Spinal cord (tissue), 10 donors: ENCODE data around the gene C14orf132. TPM values are rescaled to one million over a fixed set of nuclear protein-coding genes. Genes with fewer than 3 reads are reported as not detected.

ENCODE experiments used
- DNase-seq, 6 donors: peaks; one replicate each; pipeline versions ENCODE4 v3.0.0 to v3.0.0-alpha.2; 2013 to 2015; ENCODE audit warnings: low spot score in 6 of 6, low read depth in 4 of 6
- H3K27ac ChIP-seq: one replicate; pipeline ENCODE4 v1.5.1; 2013; ENCODE audit warnings: low read depth, low read length, control low read depth
- H3K27me3 ChIP-seq: one replicate; pipeline ENCODE4 v1.6.1; 2013; ENCODE audit warnings: low read length; ENCODE audit not compliant: control insufficient read depth, insufficient read depth
- H3K36me3 ChIP-seq: one replicate; pipeline ENCODE4 v1.6.1; 2013; ENCODE audit warnings: low read length; ENCODE audit not compliant: control insufficient read depth, insufficient read depth
- H3K4me1 ChIP-seq: one replicate; pipeline ENCODE4 v1.6.1; 2013; ENCODE audit warnings: low read length; ENCODE audit not compliant: control insufficient read depth, insufficient read depth
- H3K4me3 ChIP-seq: one replicate; pipeline ENCODE4 v1.5.1; 2013; ENCODE audit warnings: low read depth, low read length, control low read depth
- H3K9me3 ChIP-seq: one replicate; pipeline ENCODE4 v1.6.1; 2013; ENCODE audit warnings: low read length; ENCODE audit not compliant: control insufficient read depth, insufficient read depth
- WGBS: methylation state at CpG from one replicate; pipeline ENCODE4 v1.1.5; 2013; ENCODE audit warnings: missing lambda C conversion rate; ENCODE audit not compliant: insufficient coverage; 5-methylcytosine and 5-hydroxymethylcytosine counted together
- polyA plus RNA-seq, 2 donors: library from polyadenylated mRNA; unstranded; fragments of 120-200 nt; gene quantifications; one replicate each; pipeline ENCODE4 v1.2.1, GENCODE V29; 2013; ENCODE audit not compliant: insufficient read length in 2 of 2
- total RNA-seq, 2 donors: library from RNA; depleted of rRNA in 1 of 2; stranded (reverse); fragments of 120-200 nt in 1 of 2; fragments of >200 nt in 1 of 2; gene quantifications; one replicate each; pipeline versions ENCODE4 v1.2.3 to v1.2.4, GENCODE V29; 2013 to 2014
- donor health status: healthy.

The C14orf132 gene
- total and polyA plus RNA-seq, 4 donors, result 33.3 to 125 (median 76.0) TPM

DNA sequence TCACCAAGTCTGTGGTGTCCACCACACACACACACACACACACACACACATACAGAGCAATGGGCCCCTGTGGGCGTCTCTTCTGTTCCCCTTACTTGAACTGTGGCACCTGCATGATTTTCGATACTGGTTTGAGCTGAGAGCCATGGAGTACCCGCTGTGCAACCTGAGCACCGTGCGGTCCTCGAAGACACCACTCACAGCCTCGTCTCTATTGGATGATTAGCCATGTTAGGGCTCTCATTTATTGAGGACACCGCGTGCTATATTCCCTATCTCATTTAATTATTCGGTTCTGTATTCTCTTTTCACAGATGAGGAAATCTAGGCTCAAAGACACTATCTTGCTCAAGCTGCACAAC lies 623 bp upstream of the C14orf132 start:
- Histone ChIP-seq H3K27me3 (peaks cover 8% of the 10 kb centered on the region), H3K36me3 (no peaks in the 10 kb centered on the region), H3K4me3 (peak overlapping the region; percentile 64), H3K4me1 (peaks cover 32% of the 10 kb centered on the region), H3K27ac (no peak overlapping the region), H3K9me3 (no peaks in the 10 kb centered on the region)
- 18% methylated on average over 9 of the region's 10 CpGs for WGBS
- DNase-seq, result no peak

DNA sequence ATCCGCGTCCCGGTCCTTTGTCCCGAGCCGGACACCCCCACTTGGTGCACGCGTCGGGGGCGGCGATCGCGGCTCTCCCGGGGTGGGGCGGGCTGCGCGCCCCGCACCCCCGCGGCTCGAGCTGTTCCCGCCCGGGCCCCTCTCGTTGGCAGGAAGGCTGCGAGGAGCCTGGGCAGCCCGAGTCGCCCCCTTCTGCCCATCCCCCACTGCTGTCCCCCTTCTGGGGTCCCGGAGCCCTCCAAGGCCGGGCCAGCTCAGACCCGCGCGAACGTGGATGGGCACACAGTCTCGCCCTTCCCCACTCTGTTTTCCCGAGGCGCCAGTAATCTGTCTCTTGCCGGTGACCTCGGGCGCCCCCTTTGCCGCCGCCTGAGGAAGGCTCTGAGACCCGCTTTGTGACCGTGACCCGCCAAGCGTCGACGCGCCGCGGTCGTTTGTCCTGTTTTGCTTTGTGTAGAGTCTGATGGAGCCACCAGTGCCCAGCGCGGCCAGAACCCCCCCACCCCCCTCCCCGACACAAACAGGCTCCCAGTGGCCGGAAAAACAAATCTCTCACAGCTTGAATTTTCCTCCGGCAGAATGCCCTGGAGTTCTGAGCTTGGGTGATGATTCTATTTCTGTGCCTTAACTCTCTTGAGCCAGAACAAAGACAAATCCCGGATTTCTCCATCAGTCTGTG lies 610 bp downstream of the C14orf132 start:
- H3K9me3 ChIP-seq, result no peaks in the 10 kb centered on the region
- peak in 2 of 6 donors; percentile 75 to 81 for DNase-seq
- peak overlapping the region; percentile 64 for H3K4me3 ChIP-seq
- WGBS, result 0% methylated on average over 51 of the region's 56 CpGs
- H3K27me3 ChIP-seq, result peaks cover 8% of the 10 kb centered on the region
- peaks cover 32% of the 10 kb centered on the region for H3K4me1 ChIP-seq
- H3K27ac ChIP-seq, result peak overlapping the region; percentile 61
- peaks cover 5% of the 10 kb centered on the region for H3K36me3 ChIP-seq

DNA sequence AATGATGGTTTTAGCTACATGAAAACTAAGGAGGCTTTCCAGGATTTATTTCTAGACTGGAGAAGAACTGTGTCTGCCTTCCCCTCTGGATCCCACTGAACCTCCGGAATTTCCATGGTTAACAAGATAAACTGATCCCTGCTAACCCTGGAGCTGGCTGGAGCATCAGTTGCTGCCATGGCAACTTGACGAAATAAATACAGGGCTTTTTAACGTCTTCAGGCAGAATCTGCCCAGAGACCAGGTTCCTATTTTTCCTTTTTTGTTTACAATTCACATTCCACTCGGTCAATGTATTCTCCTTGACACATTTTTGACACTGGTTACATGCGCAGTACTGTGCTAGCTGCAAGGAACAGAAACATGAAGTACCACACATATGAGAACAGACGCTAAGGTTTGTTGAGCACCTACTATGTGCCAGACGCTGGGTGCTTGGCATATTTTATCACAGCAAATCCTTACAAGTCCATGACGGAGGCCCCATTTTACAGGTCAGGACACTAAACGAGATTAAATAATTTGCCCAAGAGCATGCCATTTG lies 1.7 kb downstream of the C14orf132 start:
- Histone ChIP-seq H3K9me3 (no peaks in the 10 kb centered on the region), H3K4me3 (no peak overlapping the region), H3K4me1 (peaks cover 32% of the 10 kb centered on the region), H3K36me3 (peaks cover 5% of the 10 kb centered on the region), H3K27ac (no peak overlapping the region), H3K27me3 (peaks cover 8% of the 10 kb centered on the region)
- DNase-seq, result peak in 1 of 6 donors; percentile 75
- WGBS, result 60% methylated on average over 8 of the region's 9 CpGs

DNA sequence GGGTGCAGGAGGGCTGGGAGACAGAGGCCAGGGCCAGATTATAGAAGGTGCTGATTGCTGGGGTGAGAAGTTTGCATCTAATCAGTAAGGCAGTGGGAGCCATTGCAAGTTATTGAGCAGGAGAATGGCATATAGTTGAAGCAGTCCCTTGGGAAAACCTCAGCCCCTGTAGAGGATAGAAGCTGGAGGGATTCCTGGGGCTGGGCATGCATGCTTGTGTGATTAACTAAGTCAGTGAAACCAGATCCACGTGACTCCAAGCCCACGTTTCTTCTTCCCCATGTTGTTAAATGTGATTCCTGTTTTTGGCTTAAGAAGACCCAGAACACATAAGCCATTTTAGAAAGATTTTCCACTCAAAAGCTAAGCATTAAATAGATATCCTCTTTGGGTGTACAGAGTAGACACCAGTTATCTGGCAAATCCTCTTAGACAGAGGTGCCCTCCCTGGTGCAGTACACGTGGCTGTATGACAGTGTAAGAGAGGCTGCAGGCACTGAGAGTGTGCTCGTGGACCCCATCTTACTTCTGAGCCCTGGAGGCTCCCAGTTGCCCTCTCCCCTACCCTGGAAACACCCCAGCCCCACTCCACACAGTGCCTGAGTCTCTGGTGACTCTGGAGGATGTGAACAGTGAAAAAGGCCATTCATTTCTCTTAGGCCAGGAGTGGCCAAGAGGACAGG lies 3.2 kb downstream of the C14orf132 start:
- H3K4me3 ChIP-seq, result no peak overlapping the region
- H3K9me3 ChIP-seq, result no peaks in the 10 kb centered on the region
- H3K36me3 ChIP-seq, result peaks cover 5% of the 10 kb centered on the region
- peaks cover 8% of the 10 kb centered on the region for H3K27me3 ChIP-seq
- WGBS, result no CpG with 5 or more reads among the region's 4 CpGs
- H3K27ac ChIP-seq, result no peak overlapping the region
- peaks cover 32% of the 10 kb centered on the region for H3K4me1 ChIP-seq
- DNase-seq, result no peak

DNA sequence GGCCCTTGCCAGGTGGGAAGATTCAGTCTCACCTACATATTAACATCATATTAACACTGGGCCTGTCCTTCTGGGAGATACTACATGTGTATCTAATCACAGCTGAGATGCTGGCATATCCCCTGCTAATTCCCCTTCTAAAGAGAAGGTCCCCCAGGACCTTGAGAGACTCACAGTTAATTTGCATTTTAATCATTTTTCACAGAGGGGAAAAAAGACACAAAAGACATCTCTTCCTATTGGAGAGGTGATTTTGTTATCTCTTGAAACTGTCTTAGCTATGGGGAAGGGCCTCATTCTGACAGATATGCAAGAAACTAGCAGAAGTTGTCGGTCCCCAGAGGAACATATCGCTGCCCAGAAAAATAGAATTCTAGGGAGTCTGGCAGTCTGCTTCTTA lies 7.5 kb downstream of the C14orf132 start:
- H3K27ac ChIP-seq, result no peak overlapping the region
- H3K36me3 ChIP-seq, result peaks cover 6% of the 10 kb centered on the region
- DNase-seq, result no peak
- peaks cover 17% of the 10 kb centered on the region for H3K4me1 ChIP-seq
- WGBS, result no CpG with 5 or more reads among the region's 2 CpGs
- no peak overlapping the region for H3K4me3 ChIP-seq
- no peaks in the 10 kb centered on the region for H3K27me3 ChIP-seq
- H3K9me3 ChIP-seq, result no peaks in the 10 kb centered on the region

DNA sequence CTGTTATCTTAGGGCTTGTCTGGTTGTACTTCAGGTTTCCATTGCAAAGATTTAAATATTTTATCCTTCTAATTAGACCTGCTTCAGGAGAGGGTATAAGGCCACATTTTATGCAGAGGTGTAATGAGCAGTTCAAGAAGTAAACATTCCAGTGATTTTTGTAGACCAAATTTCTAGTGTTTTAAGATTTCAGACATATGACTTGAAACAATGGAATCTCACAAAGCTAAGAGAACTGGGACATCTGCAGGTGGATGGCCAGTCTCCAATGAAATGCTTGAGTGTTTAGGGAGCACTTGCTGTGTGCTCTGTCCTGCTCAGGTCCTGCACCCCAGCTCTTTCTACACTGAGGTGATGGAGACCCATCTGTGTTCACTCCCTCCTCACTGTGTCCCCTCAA lies 7.9 kb downstream of the C14orf132 start:
- no peak overlapping the region for H3K27ac ChIP-seq
- no peaks in the 10 kb centered on the region for H3K27me3 ChIP-seq
- H3K9me3 ChIP-seq, result no peaks in the 10 kb centered on the region
- H3K4me1 ChIP-seq, result peaks cover 18% of the 10 kb centered on the region
- H3K4me3 ChIP-seq, result no peak overlapping the region
- no peak for DNase-seq
- H3K36me3 ChIP-seq, result peaks cover 9% of the 10 kb centered on the region

DNA sequence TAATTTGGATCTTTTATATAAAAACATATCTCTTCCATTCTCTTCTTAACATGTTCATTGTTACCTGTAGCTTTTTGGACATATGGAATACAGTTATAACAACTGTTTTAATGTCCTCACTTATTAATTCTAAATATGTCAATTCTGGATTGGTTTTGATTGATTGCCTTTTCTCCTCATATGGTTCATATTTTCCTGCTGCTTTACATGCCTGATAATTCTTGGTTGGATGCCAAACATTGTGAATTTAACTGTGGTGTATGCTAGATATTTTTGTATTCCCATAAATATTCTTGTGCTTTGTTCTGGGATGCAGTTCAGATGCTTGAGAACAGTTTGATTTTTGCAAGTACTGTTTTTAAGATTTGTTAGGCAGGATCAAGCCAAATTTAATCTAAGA lies 10.8 kb downstream of the C14orf132 start:
- Histone ChIP-seq H3K4me1 (peaks cover 34% of the 10 kb centered on the region), H3K9me3 (no peaks in the 10 kb centered on the region), H3K36me3 (peaks cover 4% of the 10 kb centered on the region), H3K27me3 (no peaks in the 10 kb centered on the region), H3K4me3 (no peak overlapping the region), H3K27ac (no peak overlapping the region)
- DNase-seq, result no peak

DNA sequence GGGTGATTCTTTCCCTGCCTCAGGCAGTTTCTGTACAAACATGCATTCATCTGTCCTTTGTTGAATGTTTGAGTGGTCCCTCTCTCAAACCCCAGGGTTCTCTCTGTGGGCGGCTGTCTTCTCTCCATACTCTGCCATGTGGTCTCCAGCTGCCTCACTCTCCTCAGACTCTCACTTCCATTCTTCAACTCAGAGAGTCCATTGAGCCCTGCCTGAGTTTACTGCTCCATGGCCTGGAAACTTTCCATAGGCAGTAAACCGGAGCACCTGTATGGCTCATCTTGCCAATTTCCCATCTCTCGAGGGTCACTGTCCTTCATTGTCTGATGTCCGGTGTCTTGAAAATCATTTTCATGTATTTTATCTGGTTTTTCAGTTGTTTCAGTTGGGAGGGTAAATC lies 11.3 kb downstream of the C14orf132 start:
- H3K4me1 ChIP-seq, result peaks cover 40% of the 10 kb centered on the region
- DNase-seq, result peak in 1 of 6 donors; percentile 35

DNA sequence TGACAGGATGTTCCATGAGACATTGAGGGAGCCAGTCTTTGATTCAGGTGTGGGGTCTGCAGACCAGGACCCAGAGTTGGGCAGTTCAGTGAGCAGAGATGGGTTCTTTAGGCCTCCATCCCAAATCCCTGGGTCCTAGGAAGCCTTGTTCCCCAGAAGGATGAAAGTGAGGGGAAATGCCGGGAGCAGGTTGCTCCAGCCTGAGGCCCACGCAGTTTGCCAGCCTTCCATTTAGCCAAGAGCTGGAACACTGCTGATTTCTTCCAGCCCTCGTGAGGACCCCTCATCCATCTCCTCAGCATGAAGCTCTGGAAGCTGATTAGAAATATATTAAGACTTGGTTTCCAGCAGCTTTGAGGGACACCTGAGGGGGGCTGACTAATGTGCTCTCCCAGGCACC lies 12.1 kb downstream of the C14orf132 start:
- Histone ChIP-seq H3K4me1 (peaks cover 47% of the 10 kb centered on the region), H3K4me3 (no peak overlapping the region), H3K27ac (no peak overlapping the region), H3K9me3 (no peaks in the 10 kb centered on the region), H3K27me3 (no peaks in the 10 kb centered on the region), H3K36me3 (peaks cover 4% of the 10 kb centered on the region)
- no peak for DNase-seq
- WGBS, result 83% methylated on average over 1 of the region's 3 CpGs

More for the DNA sequence above, 11.3 kb downstream of the C14orf132 start:
- H3K36me3 ChIP-seq, result peaks cover 4% of the 10 kb centered on the region
- H3K27me3 ChIP-seq, result no peaks in the 10 kb centered on the region
- H3K9me3 ChIP-seq, result no peaks in the 10 kb centered on the region
- 50% methylated on average over 3 of the region's 4 CpGs for WGBS
- H3K27ac ChIP-seq, result no peak overlapping the region
- no peak overlapping the region for H3K4me3 ChIP-seq
